GM18858 (cell line): Measurements from ENCODE around the gene PCP4.

Experiments used
- ATAC-seq: cut with Tn5 transposase; IDR thresholded peaks from one replicate; pipeline ENCODE4 v1.9.1; 2021; ENCODE audit not compliant: unreplicated experiment

The PCP4 gene

GRCh38 chr21:39915881-39916280 is 48.6 kb downstream of the PCP4 start:
- no peak for ATAC-seq

GRCh38 chr21:39918558-39918957 is 51.3 kb downstream of the PCP4 start:
- ATAC-seq: no peak

GRCh38 chr21:39923476-39923875 is 56.2 kb downstream of the PCP4 start:
- no peak for ATAC-seq

- ATAC-seq: no peak
Observed at GRCh38 chr21:39924577-39925308, 57.5 kb downstream of the PCP4 start.

- ATAC-seq: no peak
Observed at GRCh38 chr21:39927304-39927886, 60.2 kb downstream of the PCP4 start.

GRCh38 chr21:39932335-39932734 is 65.1 kb downstream of the PCP4 start:
- ATAC-seq: no peak

- ATAC-seq: no peak
Observed at GRCh38 chr21:39934895-39935294, 67.7 kb downstream of the PCP4 start.

- ATAC-seq: no peak
Observed at GRCh38 chr21:39935716-39936115, 68.5 kb downstream of the PCP4 start.

- no peak for ATAC-seq
Observed at GRCh38 chr21:39938086-39938625, 70.9 kb downstream of the PCP4 start.

GRCh38 chr21:39946199-39946598 is 79.0 kb downstream of the PCP4 start:
- ATAC-seq: no peak

- no peak for ATAC-seq
Observed at GRCh38 chr21:39947031-39947430, 79.8 kb downstream of the PCP4 start.

GRCh38 chr21:39951183-39952101 is 84.2 kb downstream of the PCP4 start:
- ATAC-seq: no peak

GRCh38 chr21:39952265-39952664 is 85.0 kb downstream of the PCP4 start:
- no peak for ATAC-seq

GRCh38 chr21:39954570-39954969 is 87.3 kb downstream of the PCP4 start:
- ATAC-seq: no peak

GRCh38 chr21:39955326-39955725 is 88.1 kb downstream of the PCP4 start:
- no peak for ATAC-seq

GRCh38 chr21:39956586-39956985 is 89.3 kb downstream of the PCP4 start:
- ATAC-seq: no peak

- no peak for ATAC-seq
Observed at GRCh38 chr21:39958731-39959130, 91.5 kb downstream of the PCP4 start.

- ATAC-seq: no peak
Observed at GRCh38 chr21:39961251-39961650, 94.0 kb downstream of the PCP4 start.

- no peak for ATAC-seq
Observed at GRCh38 chr21:39965026-39965425, 97.8 kb downstream of the PCP4 start.

GRCh38 chr21:39966786-39967185 is 99.5 kb downstream of the PCP4 start:
- ATAC-seq: no peak

GRCh38 chr21:39968010-39968409 is 100.8 kb downstream of the PCP4 start:
- ATAC-seq: no peak
